HG02970 (cell line): ENCODE results near the gene CXCR4.
A peak's percentile ranks its signal among the peaks of the same experiment; 100 is the strongest.

Experiments
- ATAC-seq: cut with Tn5 transposase; IDR thresholded peaks from one replicate; pipeline ENCODE4 v1.9.1; 2021; ENCODE audit warnings: mild to moderate bottlenecking, moderate library complexity, moderate number of reproducible peaks; ENCODE audit not compliant: unreplicated experiment, low FRiP score

The CXCR4 gene

DNA sequence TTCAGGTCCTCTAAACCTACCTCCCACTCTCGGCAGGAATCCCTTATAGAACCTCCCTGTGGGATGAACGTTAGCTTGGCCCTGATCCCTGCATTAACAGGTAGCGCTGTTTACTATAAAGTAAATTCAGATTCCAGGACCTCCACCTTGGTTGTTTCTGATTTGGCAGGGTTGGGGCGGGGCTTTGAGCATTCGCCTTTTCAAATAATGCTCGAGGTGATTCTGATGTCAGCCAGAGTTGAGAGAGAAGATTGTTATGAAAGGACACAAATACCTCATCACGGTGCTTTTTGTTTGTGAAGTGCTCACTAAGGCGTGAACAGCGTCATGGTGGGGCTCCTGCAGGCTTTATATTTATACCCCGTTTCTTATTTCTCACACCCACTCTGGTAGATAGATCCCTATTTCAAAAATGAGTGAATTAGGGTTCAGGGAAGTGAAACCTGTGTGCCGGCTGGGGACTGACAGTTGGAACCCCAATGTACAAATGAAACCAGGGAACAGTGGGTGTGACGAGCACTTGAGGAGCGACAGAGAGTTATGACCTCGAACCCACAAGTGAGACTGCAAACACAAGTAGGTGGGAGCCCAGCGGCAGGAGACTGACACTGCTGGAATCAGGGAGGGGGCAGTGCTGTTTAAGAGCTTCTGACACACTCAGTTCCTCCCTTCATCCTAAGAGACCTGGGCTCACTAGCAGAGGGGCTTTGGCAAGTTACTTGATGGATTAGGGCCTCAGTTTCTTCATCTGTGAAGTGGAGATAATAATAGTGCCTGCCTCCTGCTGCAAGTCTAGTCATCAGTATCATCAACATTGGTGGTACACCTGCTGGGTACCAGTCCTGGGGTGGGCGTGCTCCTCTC lies 14.2 kb upstream of the CXCR4 start:
- ATAC-seq: peak; percentile 67

GRCh38 chr2:136131484-136131960 lies 13.6 kb upstream of the CXCR4 start:
- ATAC-seq: peak; percentile 16

DNA sequence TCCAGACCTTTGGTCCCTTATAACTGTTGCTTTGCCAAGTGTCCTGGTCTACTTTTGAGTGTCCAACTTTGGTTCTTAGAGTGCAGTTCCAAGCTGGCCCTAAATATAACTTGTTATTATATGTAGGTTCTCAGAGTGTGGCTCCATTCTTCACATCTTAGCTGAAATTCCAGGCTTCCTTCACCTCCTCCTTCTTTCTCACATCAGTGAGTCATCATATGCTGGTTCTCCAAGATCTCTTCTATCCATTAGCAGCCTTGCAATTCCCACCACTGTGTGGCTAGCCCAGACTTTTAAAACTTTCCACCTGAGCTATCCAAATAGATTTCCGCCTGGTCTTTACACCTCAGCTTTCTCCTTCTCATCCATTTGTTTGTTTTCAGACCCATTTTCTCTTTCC lies 12.6 kb upstream of the CXCR4 start:
- ATAC-seq: no peak

GRCh38 chr2:136130045-136130444 lies 12.1 kb upstream of the CXCR4 start:
- ATAC-seq: no peak

DNA sequence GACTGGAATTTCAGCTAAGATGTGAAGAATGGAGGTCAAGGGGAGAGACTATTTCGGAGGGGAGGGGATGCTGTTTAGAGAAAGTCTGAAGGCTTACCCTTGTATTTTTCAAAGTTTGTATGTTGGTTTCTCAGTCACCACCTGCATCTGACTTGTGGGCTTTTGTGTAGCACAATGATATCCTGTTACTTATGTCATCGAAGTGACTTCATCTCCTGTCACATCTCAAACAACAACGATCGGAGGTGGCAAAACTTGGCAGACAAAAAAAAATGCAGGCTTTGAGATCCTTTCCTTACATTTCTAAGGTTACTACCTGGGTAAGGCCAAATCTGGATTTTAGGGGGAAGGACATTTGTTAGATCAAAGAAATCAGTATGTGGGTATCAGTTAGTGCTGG lies 11.7 kb upstream of the CXCR4 start:
- ATAC-seq: no peak

- ATAC-seq: no peak
Measured at GRCh38 chr2:136128905-136129304, 11.0 kb upstream of the CXCR4 start.

- ATAC-seq: no peak
Measured at GRCh38 chr2:136128366-136128765, 10.4 kb upstream of the CXCR4 start.

DNA sequence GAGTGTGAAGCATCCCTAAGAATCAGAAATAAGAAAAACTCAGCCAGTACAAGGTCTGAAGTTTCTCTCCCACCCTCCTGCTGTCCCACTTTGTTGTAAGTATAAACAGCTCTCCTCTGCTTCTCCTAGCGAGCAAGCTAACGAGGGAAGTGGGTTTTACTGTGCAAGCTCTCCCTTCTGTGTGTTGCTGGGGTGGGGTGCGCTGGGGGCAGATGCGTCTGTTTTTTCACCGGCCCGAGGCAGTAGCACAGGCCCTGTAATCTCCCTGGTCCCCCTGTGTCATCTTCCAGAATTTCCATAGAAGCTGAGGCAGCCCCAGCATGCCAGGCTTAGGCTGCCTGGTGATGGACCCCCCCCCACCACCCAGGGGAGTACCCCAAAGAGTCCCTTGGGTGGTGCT lies 9.4 kb upstream of the CXCR4 start:
- no peak for ATAC-seq

DNA sequence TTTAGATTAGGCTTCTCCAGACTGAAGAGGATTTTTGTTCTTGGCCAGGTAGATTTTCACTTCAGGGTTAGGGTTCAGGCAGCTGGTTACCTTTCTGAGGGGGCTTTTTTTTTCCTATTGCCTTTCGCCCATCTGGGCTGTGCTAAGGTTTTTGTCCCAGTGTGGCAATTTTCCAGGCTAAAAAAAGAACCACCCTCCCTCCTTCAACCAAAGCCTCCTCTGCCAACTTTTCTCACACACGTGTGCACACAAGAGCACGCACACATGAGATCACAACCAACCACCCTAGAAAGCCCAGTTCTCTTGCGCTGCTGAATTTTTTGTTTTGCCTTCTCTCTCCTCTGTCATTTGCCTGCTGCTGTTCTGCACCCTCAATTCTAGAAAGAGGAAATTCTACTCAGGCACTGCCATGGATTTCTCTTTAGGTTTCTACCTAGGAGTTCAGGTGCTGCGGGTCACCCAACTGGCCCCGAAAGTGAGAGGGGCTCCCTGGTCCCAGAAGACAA lies 8.5 kb upstream of the CXCR4 start:
- no peak for ATAC-seq

DNA sequence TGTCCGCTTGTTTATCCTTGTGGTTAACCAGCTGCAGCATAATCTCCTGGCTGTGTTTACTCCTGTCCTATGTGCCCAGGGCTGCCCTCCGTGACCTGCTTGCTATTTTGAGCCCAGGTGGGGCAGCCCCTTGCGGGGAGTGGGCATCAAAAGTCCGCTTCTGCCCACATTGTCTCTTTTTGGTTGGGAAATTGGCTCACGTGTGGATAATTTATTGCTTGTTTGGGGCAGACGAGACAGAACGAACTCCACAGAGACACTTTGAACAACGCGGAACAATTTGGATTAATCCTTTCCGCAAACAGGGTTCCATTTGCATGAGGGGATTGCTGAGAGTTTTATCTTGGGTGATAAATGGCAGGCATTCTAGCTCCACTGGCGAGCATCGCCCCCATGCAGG lies 8.1 kb upstream of the CXCR4 start:
- ATAC-seq: no peak

GRCh38 chr2:136125236-136125635 lies 7.3 kb upstream of the CXCR4 start:
- no peak for ATAC-seq

- ATAC-seq: no peak
Measured at GRCh38 chr2:136124805-136125204, 6.9 kb upstream of the CXCR4 start.

- no peak for ATAC-seq
Measured at GRCh38 chr2:136122661-136123060, 4.7 kb upstream of the CXCR4 start.

GRCh38 chr2:136121204-136121910 lies 3.4 kb upstream of the CXCR4 start:
- no peak for ATAC-seq

GRCh38 chr2:136119717-136120675 lies 2.0 kb upstream of the CXCR4 start:
- ATAC-seq: no peak

DNA sequence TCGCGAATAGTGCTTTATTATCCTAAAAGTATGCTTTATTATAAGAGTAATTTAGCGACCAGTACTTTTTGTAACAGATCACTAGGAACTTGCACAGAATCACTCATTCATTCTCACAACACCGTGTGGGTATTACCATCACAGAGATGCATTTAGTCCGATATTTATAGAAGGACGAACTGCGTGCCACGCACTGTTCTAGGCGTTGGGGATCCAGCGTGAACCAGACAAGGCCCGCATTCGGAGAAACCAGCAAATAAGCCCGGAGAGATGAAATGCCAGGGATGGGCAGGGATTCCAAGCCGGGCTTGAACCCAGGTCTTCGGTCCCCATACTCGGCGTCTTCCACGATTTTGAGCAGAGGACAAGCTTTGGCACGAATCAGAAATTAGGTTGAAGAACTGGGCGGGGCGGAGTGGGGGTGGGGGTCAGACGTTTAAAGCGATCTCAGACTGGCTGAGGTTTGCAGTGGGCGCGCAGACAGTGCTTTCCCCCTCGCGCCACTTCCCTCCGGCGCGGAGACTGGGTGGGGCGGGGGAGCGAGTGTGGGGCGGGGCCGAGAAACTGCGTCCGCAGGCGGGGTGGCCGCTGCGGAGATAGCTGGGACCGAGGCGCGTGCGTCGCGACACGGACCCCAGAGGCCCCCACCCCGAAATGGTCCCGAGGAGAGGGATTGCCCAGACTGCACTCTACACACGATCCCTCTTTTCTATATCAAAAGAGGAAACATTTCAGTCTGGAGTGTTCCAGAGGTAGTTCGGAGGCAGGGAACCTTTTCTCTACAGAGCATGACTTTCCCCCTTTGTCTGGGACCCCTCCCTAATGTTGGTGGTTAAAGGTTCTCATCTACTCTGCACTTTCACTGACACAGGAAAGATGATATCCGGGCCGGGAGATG lies 1.1 kb upstream of the CXCR4 start:
- ATAC-seq: no peak

- peak; percentile 10 for ATAC-seq
Measured at GRCh38 chr2:136117391-136117841, 533 bp downstream of the CXCR4 start.

DNA sequence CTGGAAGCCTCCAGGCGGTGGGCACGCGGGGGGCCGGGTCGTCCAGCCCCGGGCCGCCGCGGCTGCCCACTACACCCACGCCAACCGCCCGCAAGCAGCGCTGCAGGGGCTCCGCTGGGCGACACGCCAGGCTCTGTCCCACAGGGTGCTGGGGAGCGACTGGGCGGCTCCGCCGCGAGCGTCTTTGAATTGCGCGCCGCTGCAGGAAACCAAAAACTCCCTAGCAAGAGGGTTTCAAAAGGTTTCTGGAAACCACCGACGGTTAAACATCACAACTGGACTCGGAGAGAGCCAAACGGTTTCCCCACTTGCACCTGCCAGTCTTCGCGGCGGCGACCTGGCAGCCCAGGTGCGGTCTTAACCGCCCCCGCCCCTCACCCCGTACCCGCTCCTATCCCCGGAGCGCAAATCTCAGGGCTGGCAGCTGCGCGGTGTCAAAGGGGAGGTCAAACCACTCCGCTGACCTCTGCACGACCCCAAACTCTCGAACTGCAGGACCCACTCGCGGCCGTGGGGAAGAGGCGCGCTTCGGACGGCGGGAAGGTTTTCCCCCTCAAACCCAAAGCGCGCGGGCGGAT lies 1.0 kb downstream of the CXCR4 start:
- peak; percentile 41 for ATAC-seq
